Motor neuron (in vitro differentiated cells): Measurements from ENCODE around the gene SLC8A3. TPM values are rescaled to one million over a fixed set of nuclear protein-coding genes. Genes with fewer than 3 reads are reported as not detected.

Experiments
- ATAC-seq, 8 experiments: fragments of 200-7000 bp; cut with Tn5 transposase; replicated peaks in 6 of 8; 2 replicates each; pipeline ENCODE4 v1.8.0; 2021; ENCODE audit warnings: mild to moderate bottlenecking in 8 of 8, moderate library complexity in 8 of 8
- H3K27ac ChIP-seq, 2 donors: fragments of 250-450 bp; sonication (Bioruptor Pico); 2 replicates each; pipeline ENCODE4 v1.9.0; 2021; ENCODE audit warnings: antibody characterized with exemption in 2 of 2, mild to moderate bottlenecking in 2 of 2, moderate library complexity in 1 of 2
- H3K4me1 ChIP-seq, 2 donors: fragments of 250-450 bp; sonication (Bioruptor Pico); replicated peaks in 1 of 2; 2 replicates each; pipeline ENCODE4 v1.6.1; 2021; ENCODE audit warnings: antibody characterized with exemption in 2 of 2, mild to moderate bottlenecking in 2 of 2, moderate library complexity in 1 of 2
- H3K4me3 ChIP-seq, 5 donors: fragments of 250-450 bp; sonication (Bioruptor Pico); 2 replicates each; pipeline ENCODE4 v1.9.0; 2021; ENCODE audit warnings: antibody characterized with exemption in 5 of 5, mild to moderate bottlenecking in 5 of 5, moderate library complexity in 4 of 5
- WGBS, 10 experiments: fragments of 450-650 bp; shearing (Covaris generic); methylation state at CpG; one replicate each; pipeline ENCODE4 v1.0.0; 2022; 5-methylcytosine and 5-hydroxymethylcytosine counted together
- in situ Hi-C, 9 experiments: fragments of 400-800 bp; cut with MboI; loops; one replicate each; pipeline ENCODE4 v1.15.0; 2021; ENCODE audit warnings: low sequenced_read_pairs in 9 of 9, low pct_unique_long_range_greater_than_20kb in 2 of 9; ENCODE audit not compliant: unreplicated experiment in 9 of 9
- total RNA-seq, 8 experiments: library from RNA; unstranded; fragments of 300-600 nt; gene quantifications; 2 replicates each; pipeline versions ENCODE4 v1.2.3 to v1.2.4, GENCODE V29; 2022

Gene SLC8A3
- total RNA-seq, 8 experiments from 2014 or later: 0.15 to 3.1 (median 1.7) TPM

GRCh38 chr14:70045844-70046535 is 142.8 kb downstream of the SLC8A3 start:
- H3K27ac ChIP-seq: no peak overlapping the region
- no peak overlapping the region for H3K4me3 ChIP-seq
- in situ Hi-C loops: loop anchor here in 5 of 9 experiments (10.0 to 25.0 kb wide), 3 partner anchors 209 to 279 kb away; no protein-coding TSS in a partner anchor
- peaks cover 0 to 2% of the 10 kb centered on the region in 2 donors for H3K4me1 ChIP-seq
- peak; percentile 52 to 99 (median 82) for ATAC-seq
- WGBS, 10 experiments: 7 to 100% (median 46%) methylated on average over 1 to 14 of the region's 22 CpGs; no CpG with 5 or more reads in 2 of the 10 experiments

DNA sequence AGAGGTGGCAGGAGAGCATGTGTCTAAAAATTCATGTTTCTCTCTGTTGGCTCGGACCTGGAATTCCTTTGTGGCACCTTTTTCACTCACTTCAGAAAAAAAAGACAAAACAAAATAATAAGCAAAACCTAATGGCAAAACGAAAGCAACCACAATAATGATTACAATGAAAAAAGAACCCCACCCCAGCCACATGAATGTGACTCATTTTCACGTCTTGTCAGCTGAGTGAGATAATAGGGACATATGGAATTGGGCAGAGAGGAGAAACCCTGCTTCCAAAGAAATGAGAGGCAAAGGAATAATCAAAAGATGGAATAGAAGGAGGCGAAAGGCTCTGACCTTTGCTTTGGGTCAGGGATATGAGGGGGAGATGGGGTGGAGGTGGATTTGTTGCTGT is 143.4 kb downstream of the SLC8A3 start:
- 6 to 100% (median 69%) methylated on average over 1 to 4 of the region's 4 CpGs; no CpG with 5 or more reads in 1 of the 10 experiments for WGBS, 10 experiments
- Histone ChIP-seq H3K27ac (no peak overlapping the region), H3K4me3 (no peak overlapping the region), H3K4me1 (peaks cover 0 to 2% of the 10 kb centered on the region in 2 donors)
- in situ Hi-C loops: loop anchor here in 5 of 9 experiments (10.0 to 25.0 kb wide), 3 partner anchors 208 to 279 kb away; no protein-coding TSS in a partner anchor
- ATAC-seq: peak in 2 of 8 experiments; percentile 71 to 81

GRCh38 chr14:70043001-70043400 is 145.8 kb downstream of the SLC8A3 start:
- H3K4me1 ChIP-seq: no peaks in the 10 kb centered on the region
- 0 to 100% (median 52%) methylated on average over 1 of the region's 2 CpGs; no CpG with 5 or more reads in 6 of the 10 experiments for WGBS, 10 experiments
- ATAC-seq: no peak
- in situ Hi-C loops: loop anchor here in 5 of 9 experiments (10.0 to 25.0 kb wide), 3 partner anchors 206 to 282 kb away; no protein-coding TSS in a partner anchor
- no peak overlapping the region for H3K4me3 ChIP-seq
- H3K27ac ChIP-seq: no peak overlapping the region

DNA sequence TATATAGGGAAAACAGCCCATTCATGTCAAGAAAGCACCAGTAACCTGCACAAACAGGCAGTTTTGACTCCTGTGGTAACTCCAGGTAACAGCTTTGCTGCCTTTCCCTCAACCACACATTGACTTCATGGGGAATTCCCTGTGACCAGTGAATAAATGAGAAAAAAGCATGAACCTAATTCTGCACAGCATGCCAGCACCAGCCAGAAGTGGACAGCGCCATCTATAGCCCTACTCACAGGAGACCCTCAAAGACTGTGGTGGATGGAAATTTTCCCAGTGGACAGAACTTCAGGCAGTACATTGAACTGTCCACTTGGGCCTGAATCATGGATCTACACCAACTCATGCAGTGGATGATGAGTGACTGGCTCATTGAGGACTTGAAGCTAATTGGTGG is 152.1 kb downstream of the SLC8A3 start:
- no peak overlapping the region for H3K27ac ChIP-seq
- 0 to 100% (median 50%) methylated on average over 1 of the region's 1 CpG; no CpG with 5 or more reads in 6 of the 10 experiments for WGBS, 10 experiments
- H3K4me1 ChIP-seq: no peaks in the 10 kb centered on the region
- no peak overlapping the region for H3K4me3 ChIP-seq
- ATAC-seq: peak in 2 of 8 experiments; percentile 26 to 82
- in situ Hi-C loops: loop anchor here in 5 of 9 experiments (10.0 to 25.0 kb wide), 3 partner anchors 199 to 224 kb away; no protein-coding TSS in a partner anchor

DNA sequence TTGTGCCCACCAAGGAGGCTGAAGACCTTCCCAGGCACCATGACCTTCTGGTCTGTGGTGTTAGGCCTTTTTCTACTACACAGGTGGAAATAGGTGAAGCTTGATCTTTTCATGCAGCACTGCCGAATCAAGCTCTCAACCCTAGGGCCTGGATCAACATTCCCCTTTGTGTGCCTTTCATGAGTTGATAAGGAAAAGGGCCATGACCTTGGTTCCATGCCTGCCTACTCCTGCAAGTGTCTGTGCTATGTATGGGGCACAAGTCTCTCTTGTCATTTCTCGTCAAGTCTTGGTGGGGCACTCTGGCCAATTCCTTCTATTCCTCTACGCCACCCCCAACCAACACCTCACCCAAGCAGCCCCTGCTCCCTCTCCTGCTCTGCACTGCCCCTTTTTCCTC is 154.5 kb downstream of the SLC8A3 start:
- in situ Hi-C loops: loop anchor here in 5 of 9 experiments (10.0 to 25.0 kb wide), 3 partner anchors 197 to 222 kb away; no protein-coding TSS in a partner anchor
- WGBS, 10 experiments: 0 to 72% (median 64%) methylated on average over 1 to 3 of the region's 3 CpGs; no CpG with 5 or more reads in 4 of the 10 experiments
- H3K4me3 ChIP-seq: no peak overlapping the region
- no peaks in the 10 kb centered on the region for H3K4me1 ChIP-seq
- H3K27ac ChIP-seq: no peak overlapping the region
- ATAC-seq: no peak

DNA sequence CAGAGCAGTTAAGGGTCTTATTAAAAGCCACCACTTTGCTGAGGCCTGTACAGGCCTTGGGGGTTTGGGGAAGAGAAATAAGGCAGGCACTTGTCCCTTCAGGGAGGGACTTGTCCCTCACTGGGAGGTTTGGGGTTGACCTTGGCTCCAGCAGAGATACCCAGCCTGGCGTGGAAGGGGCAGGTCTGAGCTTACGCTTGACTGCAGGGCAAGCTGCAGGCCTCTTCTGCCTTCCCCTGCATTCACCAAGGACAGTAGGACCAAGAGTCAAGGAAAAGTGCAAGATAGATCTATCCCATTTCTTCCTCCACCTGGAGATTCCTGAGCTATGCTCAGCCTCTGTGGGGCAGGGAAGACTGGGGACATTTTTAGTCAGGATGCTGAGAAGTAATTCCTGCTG is 155.2 kb downstream of the SLC8A3 start:
- in situ Hi-C loops: loop anchor here in 5 of 9 experiments (10.0 to 25.0 kb wide), 3 partner anchors 196 to 221 kb away; no protein-coding TSS in a partner anchor
- 0 to 86% (median 78%) methylated on average over 1 to 2 of the region's 2 CpGs; no CpG with 5 or more reads in 5 of the 10 experiments for whole genome bisulfite sequencing, 10 experiments

GRCh38 chr14:70033116-70033515 is 155.6 kb downstream of the SLC8A3 start:
- Histone ChIP-seq H3K4me3 (no peak overlapping the region), H3K4me1 (no peaks in the 10 kb centered on the region), H3K27ac (no peak overlapping the region)
- no peak for ATAC-seq
- in situ Hi-C loops: loop anchor here in 5 of 9 experiments (10.0 to 25.0 kb wide), 3 partner anchors 196 to 221 kb away; no protein-coding TSS in a partner anchor
- WGBS, 10 experiments: 21 to 95% (median 86%) methylated on average over 2 to 8 of the region's 8 CpGs; no CpG with 5 or more reads in 3 of the 10 experiments

More for the DNA sequence above, 155.2 kb downstream of the SLC8A3 start:
- no peaks in the 10 kb centered on the region for H3K4me1 ChIP-seq
- H3K27ac ChIP-seq: no peak overlapping the region
- H3K4me3 ChIP-seq: no peak overlapping the region
- no peak for ATAC-seq

GRCh38 chr14:70032447-70032846 is 156.3 kb downstream of the SLC8A3 start:
- WGBS, 10 experiments: 42 to 100% (median 50%) methylated on average over 1 to 2 of the region's 3 CpGs; no CpG with 5 or more reads in 7 of the 10 experiments
- H3K27ac ChIP-seq: no peak overlapping the region
- in situ Hi-C loops: loop anchor here in 5 of 9 experiments (10.0 to 25.0 kb wide), 3 partner anchors 195 to 220 kb away; no protein-coding TSS in a partner anchor
- no peak for ATAC-seq
- no peaks in the 10 kb centered on the region for H3K4me1 ChIP-seq
- no peak overlapping the region for H3K4me3 ChIP-seq

- Histone ChIP-seq H3K4me3 (no peak overlapping the region), H3K27ac (no peak overlapping the region), H3K4me1 (no peaks in the 10 kb centered on the region)
- ATAC-seq: no peak
- 13 to 88% (median 73%) methylated on average over 1 to 9 of the region's 9 CpGs; no CpG with 5 or more reads in 3 of the 10 experiments for WGBS, 10 experiments
- in situ Hi-C loops: loop anchor here in 5 of 9 experiments (10.0 to 25.0 kb wide), 3 partner anchors 195 to 220 kb away; no protein-coding TSS in a partner anchor
These were observed 156.7 kb downstream of the SLC8A3 start for GRCh38 chr14:70032016-70032415.

- no peaks in the 10 kb centered on the region for H3K4me1 ChIP-seq
- in situ Hi-C loops: loop anchor here (10.0 to 25.0 kb wide), 4 partner anchors 192 to 217 kb away; no protein-coding TSS in a partner anchor
- no peak overlapping the region for H3K27ac ChIP-seq
- 0 to 84% (median 43%) methylated on average over 1 to 3 of the region's 6 CpGs; no CpG with 5 or more reads in 4 of the 10 experiments for whole genome bisulfite sequencing, 10 experiments
- H3K4me3 ChIP-seq: no peak overlapping the region
- no peak for ATAC-seq
These were observed 159.2 kb downstream of the SLC8A3 start for GRCh38 chr14:70029296-70030132.

DNA sequence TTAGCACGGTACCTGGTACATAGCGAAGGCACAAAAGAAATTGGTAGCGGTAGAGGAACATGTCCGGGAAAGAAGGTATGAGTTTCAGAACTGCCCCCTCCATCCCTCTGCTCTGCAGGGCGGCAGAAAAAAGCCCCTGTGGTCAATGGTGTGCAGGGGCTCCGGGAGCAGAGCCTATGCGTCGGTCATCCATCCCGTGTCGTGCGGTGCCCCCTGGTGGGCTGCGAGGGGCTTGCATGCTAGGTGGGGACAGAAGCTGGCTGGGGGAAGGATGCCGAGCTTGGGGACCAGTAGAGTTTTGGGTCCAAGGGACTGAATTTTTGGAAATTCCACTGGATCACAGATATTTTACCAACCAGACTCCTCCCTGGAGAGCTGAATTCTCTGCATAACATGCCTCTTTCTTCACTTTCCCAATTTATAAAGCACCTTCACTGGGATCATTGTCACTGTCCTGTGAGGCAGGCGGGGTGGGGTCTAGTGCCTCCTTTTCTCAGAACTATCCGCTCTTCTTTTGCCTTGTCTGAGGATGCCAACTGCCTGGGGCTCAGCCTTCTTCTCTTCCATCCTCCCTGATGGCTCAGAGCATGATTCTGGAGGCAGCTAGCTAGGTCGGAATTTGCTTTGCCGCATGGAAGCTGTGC is 160.8 kb downstream of the SLC8A3 start:
- peak; percentile 69 to 98 (median 92) for ATAC-seq
- in situ Hi-C loops: loop anchor here in 8 of 9 experiments (10.0 to 25.0 kb wide), 4 partner anchors 191 to 216 kb away; no protein-coding TSS in a partner anchor
- Histone ChIP-seq H3K27ac (no peak overlapping the region), H3K4me1 (no peaks in the 10 kb centered on the region), H3K4me3 (no peak overlapping the region)
- 0 to 88% (median 46%) methylated on average over 3 to 11 of the region's 17 CpGs; no CpG with 5 or more reads in 2 of the 10 experiments for WGBS, 10 experiments

DNA sequence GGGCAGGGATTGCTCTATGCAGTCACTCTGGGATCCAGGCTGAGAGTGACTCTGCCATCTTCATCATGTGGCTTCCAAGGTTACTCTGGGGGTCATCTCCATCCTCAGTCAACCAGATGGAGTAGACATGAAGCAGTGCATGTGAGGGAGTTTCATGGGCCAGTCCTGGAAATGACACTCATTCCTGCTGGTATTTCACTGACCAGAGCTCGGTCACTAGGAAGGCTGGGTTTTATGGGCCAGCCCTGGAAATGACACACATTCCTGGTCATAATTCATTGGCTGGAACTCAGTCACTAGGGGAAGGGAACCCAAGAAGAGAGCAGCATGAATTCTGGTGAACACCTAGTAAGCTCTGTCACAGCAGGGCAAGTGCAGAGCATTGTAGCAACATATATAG is 164.9 kb downstream of the SLC8A3 start:
- in situ Hi-C loops: loop anchor here in 4 of 9 experiments (10.0 to 25.0 kb wide), 3 partner anchors 137 to 209 kb away; partner anchors contain the start of gene SMOC1 (in 1 of the 4)

More for the DNA sequence above, 164.9 kb downstream of the SLC8A3 start:
- WGBS, 10 experiments: 20 to 50% methylated on average over 1 of the region's 1 CpG; no CpG with 5 or more reads in 8 of the 10 experiments
- Histone ChIP-seq H3K4me1 (peaks cover under 1 to 6% of the 10 kb centered on the region in 2 donors), H3K4me3 (no peak overlapping the region), H3K27ac (no peak overlapping the region)
- peak in 2 of 8 experiments; percentile 37 to 45 for ATAC-seq
